HG02678 (cell line): Measurements from ENCODE around the gene ATOX1.
"Not testable (repeated sequence)": the region's sequence is repeated elsewhere in the genome, so short reads cannot be mapped to it uniquely, and the experiment has no call there.

ENCODE experiments used
- ATAC-seq: cut with Tn5 transposase; IDR thresholded peaks from one replicate; pipeline ENCODE4 v1.9.1; 2021; ENCODE audit warnings: mild to moderate bottlenecking, moderate library complexity; ENCODE audit not compliant: unreplicated experiment

The ATOX1 gene

GRCh38 chr5:151699071-151699901 lies 59.1 kb downstream of the ATOX1 start:
- ATAC-seq = no peak

- ATAC-seq = not testable (repeated sequence)
Observed at GRCh38 chr5:151698081-151698480, 60.4 kb downstream of the ATOX1 start.

- ATAC-seq = no peak
Observed at GRCh38 chr5:151697452-151697851, 61.0 kb downstream of the ATOX1 start.

GRCh38 chr5:151696470-151697061 lies 61.9 kb downstream of the ATOX1 start:
- ATAC-seq = no peak

GRCh38 chr5:151695464-151695863 lies 63.0 kb downstream of the ATOX1 start:
- no peak for ATAC-seq

- no peak for ATAC-seq
Observed at GRCh38 chr5:151694035-151694485, 64.4 kb downstream of the ATOX1 start.
